HG03439 (cell line): ENCODE data around the gene GPR62.
"Not testable (repeated sequence)": the region's sequence is repeated elsewhere in the genome, so short reads cannot be mapped to it uniquely, and the experiment has no call there.

Experiments used
- ATAC-seq: cut with Tn5 transposase; IDR thresholded peaks from one replicate; pipeline ENCODE4 v1.9.1; 2021; ENCODE audit warnings: mild to moderate bottlenecking, moderate library complexity; ENCODE audit not compliant: unreplicated experiment

The GPR62 gene

GRCh38 chr3:51955175-51955892, at the start of gene GPR62:
Gene GPR62, plus strand, starts transcription at chr3:51955381. Its CDS starts 272 bp downstream, at chr3:51955653.
- no peak for ATAC-seq

- no peak for ATAC-seq
Measured at GRCh38 chr3:51908026-51908425, 47.2 kb upstream of the GPR62 start.

DNA sequence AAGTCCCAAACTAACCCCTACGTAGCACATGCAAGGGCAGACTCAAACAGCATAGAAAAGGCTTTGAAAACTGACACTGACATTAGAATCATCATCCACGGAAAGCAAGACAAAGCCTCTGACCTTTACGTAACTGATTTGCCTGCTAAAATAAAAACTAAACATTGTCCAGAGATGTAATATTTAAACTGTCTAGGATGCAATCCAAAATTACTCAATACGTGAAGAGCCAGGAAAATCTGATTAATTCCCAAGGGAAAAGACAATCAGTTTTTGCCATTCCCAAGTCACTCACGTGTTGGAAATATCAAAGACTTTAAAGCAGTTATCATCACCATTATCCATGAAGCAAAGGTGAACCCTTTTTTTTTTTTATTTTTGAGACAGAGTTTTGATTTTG, 38.8 kb upstream of the GPR62 start:
- no peak for ATAC-seq

GRCh38 chr3:51921081-51921578, 34.1 kb upstream of the GPR62 start:
- ATAC-seq, result no peak

DNA sequence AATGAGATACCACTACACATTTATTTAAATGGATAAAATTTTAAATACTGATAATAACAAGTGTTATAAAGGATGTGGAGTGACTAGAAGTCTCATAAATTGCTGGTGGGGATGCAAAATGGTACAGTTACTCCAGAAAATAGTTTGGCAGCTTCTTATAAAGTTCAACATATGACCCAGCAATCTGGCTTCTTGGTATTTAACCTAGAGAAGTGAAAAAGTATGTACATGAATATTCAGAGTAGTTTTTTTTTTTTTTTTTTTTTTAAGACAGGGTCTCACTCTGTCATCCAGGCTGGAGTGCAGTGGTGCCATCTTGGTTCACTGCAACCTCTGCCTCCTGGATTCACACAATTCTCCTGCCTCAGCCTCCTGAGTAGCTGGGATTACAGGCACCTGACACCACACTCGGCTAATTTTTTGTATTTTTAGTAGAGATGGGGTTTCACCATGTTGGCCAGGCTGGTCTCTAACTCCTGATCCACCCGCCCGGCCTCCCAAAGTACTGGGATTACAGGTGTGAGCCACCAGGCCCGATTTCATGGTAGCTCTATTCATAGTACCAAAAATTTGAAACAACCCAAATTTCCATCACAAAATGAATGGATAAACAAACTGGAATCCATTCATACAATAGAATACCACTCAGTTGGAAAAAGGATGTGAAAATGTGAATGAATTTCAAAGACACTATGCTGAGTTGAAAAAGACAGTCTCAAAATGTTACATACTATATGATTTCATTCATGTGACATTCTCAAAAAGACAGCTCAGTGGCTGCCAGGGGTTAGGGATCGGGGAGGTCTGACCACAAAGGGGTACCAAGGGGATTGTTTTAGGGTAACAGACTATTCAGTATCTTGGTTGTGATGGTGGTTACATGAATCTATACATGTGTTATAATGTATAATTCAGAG, 27.9 kb upstream of the GPR62 start:
- ATAC-seq, result no peak

- no peak for ATAC-seq
Measured at GRCh38 chr3:51928438-51928837, 26.7 kb upstream of the GPR62 start.

DNA sequence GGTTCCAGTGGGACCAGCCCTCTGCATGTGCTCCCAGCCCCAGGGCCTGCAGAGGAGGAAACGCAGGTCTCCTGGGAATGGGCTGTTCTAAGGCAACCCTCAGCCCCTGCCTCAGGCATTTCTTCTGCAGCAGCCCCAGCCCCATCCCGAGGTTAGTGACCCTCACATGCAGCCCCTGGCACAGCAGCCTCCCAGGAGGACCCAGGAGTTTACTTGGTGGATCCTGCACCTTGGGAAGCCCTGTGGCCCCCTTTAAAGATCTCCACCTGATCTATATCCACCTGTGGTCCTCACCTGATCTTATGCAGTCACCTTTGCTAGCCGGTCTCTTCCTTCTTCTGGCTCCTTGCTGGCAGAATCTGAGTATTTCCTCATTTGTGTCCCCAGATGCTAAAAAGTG, 26.2 kb upstream of the GPR62 start:
- not testable (repeated sequence) for ATAC-seq

DNA sequence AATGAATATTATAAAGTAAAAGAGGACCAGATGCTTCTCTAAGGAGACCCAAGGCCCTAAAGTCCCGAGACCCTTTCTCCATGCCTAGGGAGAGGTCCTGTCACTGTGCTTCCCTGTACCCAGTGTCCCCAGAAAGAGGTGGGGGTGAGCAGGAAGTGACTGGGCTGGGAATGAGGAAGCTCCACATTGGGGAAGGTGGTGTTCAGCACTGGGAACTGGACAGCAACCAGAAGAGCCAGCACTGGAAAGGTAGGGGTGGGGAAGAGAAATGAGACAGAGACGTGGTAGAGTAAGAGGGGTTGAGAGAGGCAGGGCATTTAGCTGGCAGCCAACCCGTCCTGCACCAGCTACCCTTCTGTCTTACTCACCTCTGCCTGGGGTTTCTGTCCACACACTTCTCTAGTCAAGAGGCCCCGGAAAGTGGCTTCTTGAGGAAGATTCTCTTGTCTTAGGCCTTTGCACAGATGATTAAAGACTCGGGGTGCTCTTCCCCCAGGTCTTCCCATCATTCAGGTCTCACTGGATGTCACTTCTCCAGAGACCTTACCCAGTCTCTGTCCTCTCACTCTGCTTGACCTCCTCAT, 25.7 kb upstream of the GPR62 start:
- no peak for ATAC-seq

DNA sequence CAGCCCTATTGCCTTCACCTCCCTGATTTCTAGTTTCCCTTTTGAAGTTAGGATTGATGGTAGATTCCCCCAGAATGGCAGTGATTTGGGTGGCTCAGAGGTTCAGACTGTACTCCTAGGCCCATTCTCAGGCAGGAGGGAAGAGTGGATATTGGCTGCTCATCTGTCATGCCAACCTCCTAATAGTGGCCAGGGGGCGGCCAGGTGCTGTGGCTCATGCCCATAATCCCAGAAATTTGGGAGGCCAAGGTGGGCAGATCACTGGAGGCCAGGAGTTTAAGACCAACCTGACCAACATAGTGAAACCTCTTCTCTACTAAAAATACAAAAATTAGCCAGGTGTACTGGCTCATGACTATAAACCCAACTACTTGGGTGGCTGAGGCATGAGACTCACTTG, 24.7 kb upstream of the GPR62 start:
- no peak for ATAC-seq

DNA sequence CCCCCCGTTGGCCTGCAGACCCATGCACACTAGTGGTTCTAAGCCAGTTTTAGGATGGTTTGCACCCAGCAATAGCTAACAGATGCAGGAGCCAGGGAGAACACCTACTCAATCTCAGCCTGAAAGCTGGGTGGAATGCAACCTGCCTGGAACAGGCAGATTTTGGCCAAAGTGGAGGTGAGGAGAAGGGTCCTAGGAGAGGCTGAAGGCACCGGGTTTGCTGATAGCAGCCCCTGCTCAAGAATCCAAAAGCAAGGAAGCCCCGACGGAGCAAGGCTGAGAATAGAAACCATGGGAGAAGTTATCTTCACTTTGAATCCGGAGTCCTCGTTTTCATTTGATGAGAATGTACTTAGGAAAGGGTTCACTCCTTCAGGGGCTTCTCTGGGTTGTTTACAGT, 23.4 kb upstream of the GPR62 start:
- no peak for ATAC-seq

GRCh38 chr3:51932471-51933370, 22.5 kb upstream of the GPR62 start:
- no peak for ATAC-seq

- ATAC-seq, result no peak
Measured at GRCh38 chr3:51933471-51934138, 21.6 kb upstream of the GPR62 start.

GRCh38 chr3:51934139-51934850, 20.9 kb upstream of the GPR62 start:
- ATAC-seq, result no peak

DNA sequence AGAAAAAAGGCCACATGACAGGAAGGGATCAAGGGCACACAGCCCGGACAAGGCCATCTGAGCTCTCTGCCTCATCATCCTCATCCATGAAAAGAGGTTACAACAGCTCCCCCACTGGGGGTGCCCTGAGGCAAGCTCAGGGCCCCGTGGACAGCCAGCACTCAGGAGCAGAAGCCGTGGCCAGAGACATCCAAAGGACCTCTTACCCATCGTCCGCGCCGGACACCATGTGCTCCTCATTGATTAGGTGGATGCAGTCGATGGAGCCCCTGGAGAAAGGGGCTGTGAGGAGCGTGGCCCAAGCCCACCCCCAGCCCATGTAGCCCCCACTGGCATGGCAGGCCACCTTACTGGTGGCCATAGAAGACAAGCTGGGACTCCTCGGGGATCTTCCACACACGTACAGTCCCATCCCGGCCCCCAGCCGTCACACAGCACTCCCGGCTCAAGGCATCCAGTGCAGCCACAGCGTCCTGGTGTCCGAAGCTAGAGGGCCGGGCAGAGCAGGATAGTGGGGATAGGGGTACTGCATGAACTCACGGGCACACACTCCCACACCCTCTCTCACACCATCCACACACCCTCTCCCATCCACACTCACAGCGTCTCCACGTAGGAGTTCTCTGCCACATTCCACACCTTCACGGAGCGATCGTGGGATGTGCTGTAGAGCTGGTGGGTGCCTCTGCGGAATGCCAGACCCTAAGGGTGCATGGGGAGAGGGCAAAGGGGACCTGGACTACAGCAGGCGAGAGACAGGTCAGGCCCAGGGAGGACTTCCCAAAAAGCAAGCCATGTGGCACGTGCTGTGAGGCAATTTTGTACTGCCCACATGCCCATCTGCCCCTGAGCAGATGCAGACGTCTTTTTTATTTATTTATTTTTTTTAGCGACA, 19.9 kb upstream of the GPR62 start:
- ATAC-seq, result no peak

- ATAC-seq, result no peak
Measured at GRCh38 chr3:51935886-51936755, 19.1 kb upstream of the GPR62 start.

GRCh38 chr3:51937014-51937413, 18.2 kb upstream of the GPR62 start:
- ATAC-seq, result no peak
